GM12878 (cell line): Measurements from ENCODE around the gene ATP8A1. TPM values are rescaled to one million over a fixed set of nuclear protein-coding genes. Genes with fewer than 3 reads are reported as not detected.
A peak's percentile ranks its signal among the peaks of the same experiment; 100 is the strongest.

ENCODE experiments used
- CBX5 ChIP-seq: sonication (generic); IDR thresholded peaks from 2 replicates; pipeline ENCODE4 v1.6.1; 2016; ENCODE audit warnings: low read depth, moderate library complexity, mild to moderate bottlenecking, inconsistent platforms
- CEBPZ ChIP-seq: fragments of 150-350 bp; IDR thresholded peaks from 2 replicates; pipeline ENCODE4 v1.6.1; 2016; ENCODE audit warnings: low read depth, low read length
- CREB1 ChIP-seq: IDR thresholded peaks from 2 replicates; pipeline ENCODE4 v1.6.1; 2012; ENCODE audit warnings: low read depth, mild to moderate bottlenecking, inconsistent platforms
- CREM ChIP-seq: IDR thresholded peaks from 2 replicates; pipeline ENCODE4 v1.6.1; 2014; ENCODE audit warnings: antibody characterized with exemption, low read depth
- E2F8 ChIP-seq: fragments of 450-650 bp; IDR thresholded peaks from 2 replicates; pipeline ENCODE4 v1.6.1; 2018; ENCODE audit warnings: mild to moderate bottlenecking, low read depth, moderate library complexity; ENCODE audit not compliant: partially characterized antibody
- ETV6 ChIP-seq, 2 experiments: fragments of 450-650 bp in 1 of 2; IDR thresholded peaks in 1 of 2; conservative IDR thresholded peaks in 1 of 2; 2 replicates each; pipeline ENCODE4 v1.6.1; 2014; ENCODE audit warnings: antibody characterized with exemption in 1 of 2, borderline replicate concordance in 1 of 2, low read depth in 1 of 2, mild to moderate bottlenecking in 1 of 2, moderate library complexity in 1 of 2
- HDAC2 ChIP-seq: fragments of 200-600 bp; sonication (generic); IDR thresholded peaks from 2 replicates; pipeline ENCODE4 v1.6.1; 2017
- HDAC6 ChIP-seq: fragments of 200-600 bp; sonication (generic); IDR thresholded peaks from one replicate; pipeline ENCODE4 v1.8.0; 2017; ENCODE audit warnings: antibody characterized with exemption; ENCODE audit not compliant: unreplicated experiment
- JUNB ChIP-seq: IDR thresholded peaks from 2 replicates; pipeline ENCODE4 v1.6.1; 2016; ENCODE audit warnings: antibody characterized with exemption, mild to moderate bottlenecking
- LARP7 ChIP-seq: fragments of 450-650 bp; IDR thresholded peaks from 2 replicates; pipeline ENCODE4 v1.6.1; 2017; ENCODE audit warnings: mild to moderate bottlenecking
- MEF2A ChIP-seq: IDR thresholded peaks from 2 replicates; pipeline ENCODE4 v1.6.1; 2011; ENCODE audit warnings: low read depth, mild to moderate bottlenecking, low read length, moderate library complexity; ENCODE audit not compliant: insufficient read depth
- MXI1 ChIP-seq: fragments of 150-350 bp; IDR thresholded peaks from 2 replicates; pipeline ENCODE4 v1.6.1; 2011; ENCODE audit warnings: low read depth, mild to moderate bottlenecking, inconsistent platforms, low read length, improper control_type of control experiment
- SMC3 ChIP-seq: IDR thresholded peaks from 2 replicates; pipeline ENCODE4 v1.6.1; 2011; ENCODE audit warnings: low read length, improper control_type of control experiment, borderline replicate concordance
- SRF ChIP-seq, 2 experiments: IDR thresholded peaks; 2 replicates each; pipeline ENCODE4 v1.6.1; 2011; ENCODE audit warnings: low read depth in 2 of 2, low read length in 2 of 2, mild to moderate bottlenecking in 1 of 2, moderate library complexity in 1 of 2
- TCF12 ChIP-seq: IDR thresholded peaks from 2 replicates; pipeline ENCODE4 v1.6.1; 2011; ENCODE audit warnings: low read depth, mild to moderate bottlenecking, low read length
- USF1 ChIP-seq: IDR thresholded peaks from 2 replicates; pipeline ENCODE4 v1.6.1; 2011; ENCODE audit warnings: borderline replicate concordance, low read depth, mild to moderate bottlenecking, moderate library complexity, mixed read lengths, low read length; ENCODE audit not compliant: insufficient read depth; ENCODE audit errors: extremely low read length
- polyA plus RNA-seq, 11 experiments: library from polyadenylated mRNA; depleted of rRNA in 4 of 11; unstranded in 6 of 11; stranded (reverse) in 5 of 11; fragments of >200 nt; fragmentation: Nextera tagmentation in 4 of 11; fragmentation: Illumina TruSeq in 1 of 11; extraction: Ambion mirVana in 4 of 11; extraction: Trizol in 1 of 11; gene quantifications; 1 replicate in 1 of 11; 2 replicates in 10 of 11; pipeline versions ENCODE4 v1.2.1 to v1.2.3, GENCODE V29; 2011 to 2016; ENCODE audit warnings: inconsistent platforms in 2 of 11, missing spikeins in 2 of 11, low read depth in 1 of 11
- total RNA-seq, 4 experiments: library from RNA; depleted of rRNA in 3 of 4; stranded (reverse); fragments of >200 nt in 3 of 4; fragmentation: Illumina TruSeq in 1 of 4; extraction: Trizol in 1 of 4; gene quantifications; 2 replicates each; pipeline versions ENCODE4 v1.2.1 to v1.2.3, GENCODE V29; 2013 to 2021
- TF ChIP-seq, protein P1 (sequence below): IDR thresholded peaks from 2 replicates; pipeline ENCODE4 v1.6.1; 2011; ENCODE audit warnings: low read depth, mild to moderate bottlenecking, low read length, moderate library complexity, borderline replicate concordance; ENCODE audit errors: extremely low read depth
- TF ChIP-seq, protein P2 (sequence below): fragments of 450-650 bp; IDR thresholded peaks from 2 replicates; pipeline ENCODE4 v1.6.1; 2017; ENCODE audit warnings: mild to moderate bottlenecking

The ATP8A1 gene
- total and polyA plus RNA-seq, 10 of the 15 experiments (the other 5 are each of a cell fraction or from before 2014, with no cell fraction given), result 9.0 to 116 (median 37.3) TPM

- TF ChIP-seq JUNB, result peak; percentile 94
- TF ChIP-seq, protein P1, sequence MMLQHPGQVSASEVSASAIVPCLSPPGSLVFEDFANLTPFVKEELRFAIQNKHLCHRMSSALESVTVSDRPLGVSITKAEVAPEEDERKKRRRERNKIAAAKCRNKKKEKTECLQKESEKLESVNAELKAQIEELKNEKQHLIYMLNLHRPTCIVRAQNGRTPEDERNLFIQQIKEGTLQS, result no peak
- peak; percentile 86; the same call in 1 of the 2 replicates for TF ChIP-seq MEF2A
- no peak for TF ChIP-seq USF1
- TF ChIP-seq HDAC6, result no peak
- TF ChIP-seq MXI1, result 0 out of 2 replicates have a peak, but pooled peaks have one; percentile 12
- no peak for TF ChIP-seq LARP7
- TF ChIP-seq, protein P2, sequence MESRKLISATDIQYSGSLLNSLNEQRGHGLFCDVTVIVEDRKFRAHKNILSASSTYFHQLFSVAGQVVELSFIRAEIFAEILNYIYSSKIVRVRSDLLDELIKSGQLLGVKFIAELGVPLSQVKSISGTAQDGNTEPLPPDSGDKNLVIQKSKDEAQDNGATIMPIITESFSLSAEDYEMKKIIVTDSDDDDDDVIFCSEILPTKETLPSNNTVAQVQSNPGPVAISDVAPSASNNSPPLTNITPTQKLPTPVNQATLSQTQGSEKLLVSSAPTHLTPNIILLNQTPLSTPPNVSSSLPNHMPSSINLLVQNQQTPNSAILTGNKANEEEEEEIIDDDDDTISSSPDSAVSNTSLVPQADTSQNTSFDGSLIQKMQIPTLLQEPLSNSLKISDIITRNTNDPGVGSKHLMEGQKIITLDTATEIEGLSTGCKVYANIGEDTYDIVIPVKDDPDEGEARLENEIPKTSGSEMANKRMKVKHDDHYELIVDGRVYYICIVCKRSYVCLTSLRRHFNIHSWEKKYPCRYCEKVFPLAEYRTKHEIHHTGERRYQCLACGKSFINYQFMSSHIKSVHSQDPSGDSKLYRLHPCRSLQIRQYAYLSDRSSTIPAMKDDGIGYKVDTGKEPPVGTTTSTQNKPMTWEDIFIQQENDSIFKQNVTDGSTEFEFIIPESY, result no peak
- TF ChIP-seq CEBPZ, result no peak
- peak; percentile 50; the same call in 1 of the 2 replicates for TF ChIP-seq CBX5
- no peak for TF ChIP-seq E2F8
- TF ChIP-seq SMC3, result no peak
- TF ChIP-seq CREM, result peak; percentile 78
- TF ChIP-seq SRF (IDR thresholded peaks at IDR 0.05; ENCODE audit: low read depth in 2 of 2, low read length in 2 of 2), result no peak
- TF ChIP-seq CREB1, result peak; percentile 71
- TF ChIP-seq ETV6 (conservative IDR thresholded peaks at IDR 0.05 in 1 of 2, IDR thresholded peaks at IDR 0.05 in 1 of 2; ENCODE audit: borderline replicate concordance in 1 of 2, low read depth in 1 of 2), result peak in 1 of 2 experiments; percentile 27; a peak in 1 of 4 replicates
- no peak for TF ChIP-seq HDAC2
- 0 out of 2 replicates have a peak, but pooled peaks have one; percentile 6 for TF ChIP-seq TCF12
Observed at GRCh38 chr4:42633605-42634388, 23.1 kb downstream of the ATP8A1 start (continued).
